IMR-90 (cell line): ENCODE measurements around the gene VAC14. TPM values are rescaled to one million over a fixed set of nuclear protein-coding genes. Genes with fewer than 3 reads are reported as not detected.

Experiments
- ATAC-seq: fragments of 200-7000 bp; cut with Tn5 transposase; 2 replicates; pipeline ENCODE4 v1.9.1; 2020; ENCODE audit warnings: low read depth, mild to moderate bottlenecking, moderate library complexity
- BruUV-seq: library from RNA; stranded (reverse); fragments of 400-500 nt; replicated peaks from 2 replicates; lab custom pipeline; 2021; lab: Mats Ljungman, UMichigan
- CTCF ChIA-PET: fragments of 300-600 bp; formaldehyde crosslinking; extraction: SDS; loops from one replicate; lab custom pipeline; 2021; ENCODE audit warnings: antibody characterized with exemption; lab: Yijun Ruan, JAX
- POLR2A ChIA-PET: fragments of 300-600 bp; sonication (Branson Sonifier 250); formaldehyde crosslinking; loops from one replicate; lab custom pipeline; 2022; ENCODE audit warnings: antibody characterized with exemption; ENCODE audit not compliant: unreplicated experiment; lab: Charles Lee
- DNase-seq: peaks from one replicate; pipeline ENCODE4 v3.0.0; 2013
- H2AFZ ChIP-seq: replicated peaks from 2 replicates; pipeline ENCODE3; 2013; ENCODE audit warnings: low read length, mild to moderate bottlenecking; ENCODE audit not compliant: poor library complexity
- H2AK5ac ChIP-seq: 2 replicates; pipeline ENCODE4 v1.6.1; 2013; ENCODE audit warnings: low read depth, low read length, inconsistent platforms
- H2AK9ac ChIP-seq: replicated peaks from 2 replicates; pipeline ENCODE3; 2013; ENCODE audit warnings: mild to moderate bottlenecking, low read depth, low read length, moderate library complexity; ENCODE audit not compliant: poor library complexity
- H2BK120ac ChIP-seq: 2 replicates; pipeline ENCODE4 v1.6.1; 2013; ENCODE audit warnings: low read depth, low read length, inconsistent platforms
- H2BK15ac ChIP-seq: 3 replicates; pipeline ENCODE4 v1.6.1; 2013; ENCODE audit warnings: low read depth, low read length, inconsistent platforms
- H2BK20ac ChIP-seq: 2 replicates; pipeline ENCODE4 v1.6.1; 2013; ENCODE audit warnings: low read depth, mild to moderate bottlenecking, inconsistent platforms, low read length, moderate library complexity
- H2BK5ac ChIP-seq: 2 replicates; pipeline ENCODE4 v1.6.1; 2013; ENCODE audit warnings: mild to moderate bottlenecking, low read depth, low read length, inconsistent platforms; ENCODE audit not compliant: poor library complexity, severe bottlenecking
- H3K14ac ChIP-seq: replicated peaks from 2 replicates; pipeline ENCODE4 v1.6.1; 2013; ENCODE audit warnings: low read depth, low read length, inconsistent platforms
- H3K18ac ChIP-seq: 2 replicates; pipeline ENCODE4 v1.6.1; 2013; ENCODE audit warnings: low read depth, low read length, control low read depth
- H3K23ac ChIP-seq: 2 replicates; pipeline ENCODE4 v1.6.1; 2013; ENCODE audit warnings: low read depth, low read length, inconsistent platforms
- H3K27ac ChIP-seq: 2 replicates; pipeline ENCODE4 v1.5.1; 2013; ENCODE audit warnings: mild to moderate bottlenecking, control low read depth, low read length; ENCODE audit not compliant: insufficient read depth
- H3K27me3 ChIP-seq: 2 replicates; pipeline ENCODE4 v1.6.1; 2013; ENCODE audit warnings: low read length; ENCODE audit not compliant: control insufficient read depth, insufficient read depth
- H3K36me3 ChIP-seq: 2 replicates; pipeline ENCODE4 v1.6.1; 2013; ENCODE audit warnings: low read length, mixed read lengths; ENCODE audit not compliant: control insufficient read depth, insufficient read depth
- H3K4ac ChIP-seq: 2 replicates; pipeline ENCODE4 v1.6.1; 2013; ENCODE audit warnings: low read depth, low read length, inconsistent platforms
- H3K4me1 ChIP-seq: 2 replicates; pipeline ENCODE4 v1.6.1; 2013; ENCODE audit warnings: low read length, mixed read lengths; ENCODE audit not compliant: control insufficient read depth, insufficient read depth
- H3K4me2 ChIP-seq: 2 replicates; pipeline ENCODE4 v1.6.1; 2013; ENCODE audit warnings: low read depth, mild to moderate bottlenecking, control low read depth, low read length, moderate library complexity
- H3K4me3 ChIP-seq: 2 replicates; pipeline ENCODE4 v1.5.1; 2013; ENCODE audit warnings: low read depth, mild to moderate bottlenecking, control low read depth, low read length, moderate library complexity; ENCODE audit not compliant: insufficient read depth
- H3K56ac ChIP-seq: 2 replicates; pipeline ENCODE4 v1.6.1; 2013; ENCODE audit warnings: low read length, inconsistent platforms; ENCODE audit not compliant: insufficient read depth; ENCODE audit errors: extremely low read depth
- H3K79me1 ChIP-seq, 2 experiments: 2 replicates each; pipeline ENCODE4 v1.6.1; 2013; ENCODE audit warnings: low read length in 2 of 2, inconsistent platforms in 1 of 2, low read depth in 1 of 2
- H3K9ac ChIP-seq: 2 replicates; pipeline ENCODE4 v1.6.1; 2013; ENCODE audit warnings: low read depth, low read length, control low read depth
- H3K9me1 ChIP-seq: 2 replicates; pipeline ENCODE4 v1.6.1; 2013; ENCODE audit warnings: low read length, inconsistent platforms; ENCODE audit not compliant: insufficient read depth
- H3K9me3 ChIP-seq: 2 replicates; pipeline ENCODE4 v1.6.1; 2013; ENCODE audit warnings: low read length; ENCODE audit not compliant: control insufficient read depth, insufficient read depth
- H4K20me1 ChIP-seq: 2 replicates; pipeline ENCODE4 v1.6.1; 2013; ENCODE audit warnings: low read length, inconsistent platforms; ENCODE audit not compliant: insufficient read depth
- H4K5ac ChIP-seq: 2 replicates; pipeline ENCODE4 v1.6.1; 2013; ENCODE audit warnings: mild to moderate bottlenecking, low read depth, low read length, control low read depth
- H4K8ac ChIP-seq, 2 experiments: 2 replicates each; pipeline ENCODE4 v1.6.1; 2013; ENCODE audit warnings: low read depth in 2 of 2, low read length in 2 of 2, control low read depth in 1 of 2, inconsistent platforms in 1 of 2
- H4K91ac ChIP-seq: 2 replicates; pipeline ENCODE4 v1.6.1; 2013; ENCODE audit warnings: low read depth, low read length, inconsistent platforms; ENCODE audit not compliant: insufficient read depth
- BHLHE40 ChIP-seq: fragments of 150-350 bp; IDR thresholded peaks from 2 replicates; pipeline ENCODE4 v1.6.1; 2016; ENCODE audit warnings: mild to moderate bottlenecking, low read depth, low read length
- CEBPB ChIP-seq: IDR thresholded peaks from 2 replicates; pipeline ENCODE4 v1.6.1; 2012; ENCODE audit warnings: low read depth, low read length, improper control_type of control experiment
- CHD1 ChIP-seq: IDR thresholded peaks from 2 replicates; pipeline ENCODE4 v1.6.1; 2012; ENCODE audit warnings: low read depth, low read length, improper control_type of control experiment
- CTCF ChIP-seq: conservative IDR thresholded peaks from 2 replicates; pipeline ENCODE4 v1.5.1; 2012; ENCODE audit warnings: mild to moderate bottlenecking, low read depth, low read length, improper control_type of control experiment
- ELK1 ChIP-seq: fragments of 150-350 bp; IDR thresholded peaks from 2 replicates; pipeline ENCODE4 v1.6.1; 2016; ENCODE audit warnings: low read depth, mild to moderate bottlenecking, low read length, moderate library complexity, borderline replicate concordance
- FOS ChIP-seq: fragments of 150-350 bp; IDR thresholded peaks from 2 replicates; pipeline ENCODE4 v1.6.1; 2016; ENCODE audit warnings: low read depth, low read length
- MAFK ChIP-seq: IDR thresholded peaks from 2 replicates; pipeline ENCODE4 v1.6.1; 2012; ENCODE audit warnings: low read depth, low read length, improper control_type of control experiment
- MXI1 ChIP-seq: IDR thresholded peaks from 2 replicates; pipeline ENCODE4 v1.6.1; 2012; ENCODE audit warnings: low read depth, mild to moderate bottlenecking, low read length, moderate library complexity, borderline replicate concordance
- NFE2L2 ChIP-seq: fragments of 150-350 bp; IDR thresholded peaks from 2 replicates; pipeline ENCODE4 v1.6.1; 2016; ENCODE audit warnings: low read depth, mild to moderate bottlenecking, low read length
- POLR2A ChIP-seq: IDR thresholded peaks from 2 replicates; pipeline ENCODE4 v1.6.1; 2012; ENCODE audit warnings: mild to moderate bottlenecking, low read depth, low read length
- RAD21 ChIP-seq: IDR thresholded peaks from 2 replicates; pipeline ENCODE4 v1.6.1; 2012; ENCODE audit warnings: low read length, improper control_type of control experiment
- RCOR1 ChIP-seq: IDR thresholded peaks from 2 replicates; pipeline ENCODE4 v1.6.1; 2012; ENCODE audit warnings: mild to moderate bottlenecking, low read length, improper control_type of control experiment; ENCODE audit not compliant: insufficient replicate concordance
- RFX5 ChIP-seq: IDR thresholded peaks from 2 replicates; pipeline ENCODE4 v1.8.0; 2012; ENCODE audit warnings: low read depth, mild to moderate bottlenecking, low read length, moderate library complexity
- SMC3 ChIP-seq: fragments of 150-350 bp; IDR thresholded peaks from 2 replicates; pipeline ENCODE4 v1.6.1; 2016; ENCODE audit warnings: low read depth, mild to moderate bottlenecking, antibody characterized with exemption, low read length, moderate library complexity
- USF2 ChIP-seq: fragments of 150-350 bp; IDR thresholded peaks from 2 replicates; pipeline ENCODE4 v1.6.1; 2017; ENCODE audit warnings: mild to moderate bottlenecking, antibody characterized with exemption, low read length, low read depth
- WGBS, 2 experiments: methylation state at CpG; one replicate each; pipeline versions ENCODE4 v1.1.5 to v1.1.7; 2013; ENCODE audit warnings: missing lambda C conversion rate in 2 of 2; ENCODE audit not compliant: insufficient read length in 1 of 2; ENCODE audit errors: extremely low coverage in 2 of 2; 5-methylcytosine and 5-hydroxymethylcytosine counted together
- dilution Hi-C: fragments of 300-500 bp; cut with HindIII; formaldehyde crosslinking; loops from one replicate; pipeline ENCODE4 v1.14.3; 2018; ENCODE audit warnings: low sequenced_read_pairs; ENCODE audit not compliant: unreplicated experiment
- in situ Hi-C: fragments of 300-500 bp; cut with MboI; formaldehyde crosslinking; loops from 3 replicates; pipeline ENCODE4 v1.14.3; 2019; ENCODE audit warnings: low sequenced_read_pairs, inconsistent platforms, mixed read lengths
- intact Hi-C: fragments of 100-400 bp; cut with micrococcal nuclease; formaldehyde crosslinking; loops from 2 replicates; pipeline ENCODE4 v1.10.0; 2022
- polyA plus RNA-seq, 3 experiments: library from polyadenylated mRNA; depleted of rRNA; stranded (reverse); fragments of >200 nt; gene quantifications; 2 replicates each; pipeline ENCODE4 v1.2.3, GENCODE V29; 2012; ENCODE audit warnings: low replicate concordance in 1 of 3
- total RNA-seq: library from RNA; depleted of rRNA; stranded (reverse); fragments of >200 nt; gene quantifications from 2 replicates; pipeline ENCODE4 v1.2.3, GENCODE V29; 2012

VAC14 gene
- total and polyA plus RNA-seq, 2 of the 4 experiments (the other 2 are of a cell fraction), result 21.1 to 40.2 TPM

- Histone ChIP-seq H3K27me3 (no peaks in the 10 kb centered on the region), H4K20me1 (peaks cover 52% of the 10 kb centered on the region), H2AK9ac (peak overlapping the region; percentile 44), H3K4me1 (peaks cover 8% of the 10 kb centered on the region), H2BK5ac (no peak overlapping the region), H3K56ac (no peak overlapping the region), H2BK120ac (no peak overlapping the region), H3K4ac (no peak overlapping the region), H2BK15ac (no peak overlapping the region), H4K91ac (no peak overlapping the region), H3K23ac (no peak overlapping the region), H3K9me3 (no peaks in the 10 kb centered on the region), H3K9ac (no peak overlapping the region), H3K79me1 (peaks cover 29 to 66% of the 10 kb centered on the region in 2 experiments), H3K27ac (no peak overlapping the region; the same call in 1 of the 2 replicates), H2AFZ (peak overlapping the region; percentile 43), H4K8ac (no peak overlapping the region), H3K14ac (no peak overlapping the region), H3K18ac (no peak overlapping the region), H2AK5ac (no peak overlapping the region), H3K4me3 (no peak overlapping the region), H4K5ac (no peak overlapping the region), H3K4me2 (no peak overlapping the region), H3K36me3 (peaks cover 77% of the 10 kb centered on the region), H3K9me1 (no peaks in the 10 kb centered on the region), H2BK20ac (no peak overlapping the region)
- CTCF ChIA-PET, result interaction anchor here (0.6 to 1.2 kb wide), 4 partner anchors 22 to 95 kb away, joined by 3 to 6 read pairs (median 4); no protein-coding TSS in a partner anchor
- BruUV-seq, result no TSS peak
- DNase-seq, result no peak
- 80% methylated on average over 1 of the region's 7 CpGs; no CpG with 5 or more reads in 1 of the 2 experiments for WGBS, 2 experiments
- intact Hi-C loops (no loop called here), dilution Hi-C loops (loop anchor here (10.0 kb wide), 1 partner anchor 89 kb away; no protein-coding TSS in a partner anchor), in situ Hi-C loops (loop anchor here (25.0 kb wide), 1 partner anchor 686 kb away; the partner anchor contains the start of gene CALB2)
- POLR2A ChIA-PET, result no interaction called here
- no peak for ATAC-seq
- TF ChIP-seq CHD1 (no peak), ELK1 (no peak), NFE2L2 (no peak), BHLHE40 (no peak), RFX5 (no peak), CTCF (no peak), FOS (no peak), USF2 (no peak), RAD21 (no peak), POLR2A (no peak), MXI1 (no peak), SMC3 (no peak), CEBPB (no peak), MAFK (no peak), RCOR1 (no peak)
Measured at GRCh38 chr16:70675851-70676513, 125.0 kb downstream of the VAC14 start.
